Body of pancreas (tissue), 4 donors: ENCODE results near the gene RAB25.

ENCODE experiments used
- POLR2A ChIP-seq, 3 donors: fragments of 450-650 bp; IDR thresholded peaks; one replicate each; pipeline ENCODE4 v1.6.1; 2016; ENCODE audit warnings: antibody characterized with exemption in 3 of 3, mild to moderate bottlenecking in 2 of 3
- TF ChIP-seq, protein P1 (sequence below), 7 experiments: fragments of 450-650 bp in 4 of 7; fragments of 200-600 bp in 3 of 7; sonication (generic) in 3 of 7; IDR thresholded peaks; one replicate each; pipeline ENCODE4 v1.5.1; 2016 to 2019; ENCODE audit warnings: antibody characterized with exemption in 7 of 7

DNA sequence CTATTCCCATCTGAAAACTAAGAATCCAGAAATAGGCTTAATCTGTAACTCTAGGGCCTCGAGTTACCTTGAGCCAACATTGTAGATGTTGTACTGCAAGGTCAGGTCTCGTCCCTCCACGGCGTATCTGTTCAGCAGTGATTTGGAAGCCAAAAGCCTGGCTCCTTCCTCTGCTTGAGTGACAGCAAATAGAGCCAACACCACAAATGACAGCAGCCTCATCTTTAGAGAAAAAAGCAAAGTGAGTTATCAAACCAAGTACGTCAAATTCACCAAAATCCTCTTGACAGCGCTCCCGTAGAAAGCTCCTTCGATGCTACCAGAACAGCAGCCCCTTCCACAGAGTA lies 41.0 kb upstream of the RAB25 start:
- TF ChIP-seq, protein P1, sequence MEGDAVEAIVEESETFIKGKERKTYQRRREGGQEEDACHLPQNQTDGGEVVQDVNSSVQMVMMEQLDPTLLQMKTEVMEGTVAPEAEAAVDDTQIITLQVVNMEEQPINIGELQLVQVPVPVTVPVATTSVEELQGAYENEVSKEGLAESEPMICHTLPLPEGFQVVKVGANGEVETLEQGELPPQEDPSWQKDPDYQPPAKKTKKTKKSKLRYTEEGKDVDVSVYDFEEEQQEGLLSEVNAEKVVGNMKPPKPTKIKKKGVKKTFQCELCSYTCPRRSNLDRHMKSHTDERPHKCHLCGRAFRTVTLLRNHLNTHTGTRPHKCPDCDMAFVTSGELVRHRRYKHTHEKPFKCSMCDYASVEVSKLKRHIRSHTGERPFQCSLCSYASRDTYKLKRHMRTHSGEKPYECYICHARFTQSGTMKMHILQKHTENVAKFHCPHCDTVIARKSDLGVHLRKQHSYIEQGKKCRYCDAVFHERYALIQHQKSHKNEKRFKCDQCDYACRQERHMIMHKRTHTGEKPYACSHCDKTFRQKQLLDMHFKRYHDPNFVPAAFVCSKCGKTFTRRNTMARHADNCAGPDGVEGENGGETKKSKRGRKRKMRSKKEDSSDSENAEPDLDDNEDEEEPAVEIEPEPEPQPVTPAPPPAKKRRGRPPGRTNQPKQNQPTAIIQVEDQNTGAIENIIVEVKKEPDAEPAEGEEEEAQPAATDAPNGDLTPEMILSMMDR (IDR thresholded peaks at IDR 0.05): no peak
- TF ChIP-seq POLR2A (IDR thresholded peaks at IDR 0.05): no peak
